Thoracic aorta (tissue), 2 donors: ENCODE data around the gene PDIA4. TPM values are rescaled to one million over a fixed set of nuclear protein-coding genes. Genes with fewer than 3 reads are reported as not detected.

Experiments
- ATAC-seq: fragments of 150-250 bp; one replicate; pipeline ENCODE4 v1.8.0; 2017; ENCODE audit warnings: low read depth; ENCODE audit not compliant: insufficient number of reproducible peaks, low FRiP score
- DNase-seq: peaks from one replicate; pipeline ENCODE4 v3.0.0-alpha.2; 2020; ENCODE audit warnings: low spot score
- H3K27ac ChIP-seq, 2 donors: fragments of 200-600 bp; sonication (generic); 1 replicate in 1 of 2; 2 replicates in 1 of 2; pipeline ENCODE4 v1.5.1; 2016; ENCODE audit warnings: mild to moderate bottlenecking in 2 of 2, moderate library complexity in 2 of 2
- H3K27me3 ChIP-seq: fragments of 200-600 bp; sonication (generic); replicated peaks from 2 replicates; pipeline ENCODE4 v1.6.0; 2016; ENCODE audit warnings: mild to moderate bottlenecking; ENCODE audit not compliant: insufficient read depth
- H3K36me3 ChIP-seq: fragments of 200-600 bp; sonication (generic); one replicate; pipeline ENCODE4 v1.5.1; 2016
- H3K4me1 ChIP-seq, 2 donors: fragments of 200-600 bp; sonication (generic); 1 replicate in 1 of 2; 2 replicates in 1 of 2; pipeline versions ENCODE4 v1.5.1 to v1.6.0; 2016; ENCODE audit warnings: low read depth in 2 of 2, mild to moderate bottlenecking in 1 of 2; ENCODE audit not compliant: control insufficient read depth in 1 of 2
- H3K4me3 ChIP-seq: fragments of 200-600 bp; sonication (generic); 2 replicates; pipeline ENCODE4 v1.5.1; 2016; ENCODE audit warnings: mild to moderate bottlenecking
- H3K9me3 ChIP-seq: fragments of 200-600 bp; sonication (generic); 2 replicates; pipeline ENCODE4 v1.5.1; 2016
- CTCF ChIP-seq: fragments of 200-600 bp; sonication (generic); IDR thresholded peaks from one replicate; pipeline ENCODE4 v1.5.1; 2019; ENCODE audit warnings: antibody characterized with exemption
- total RNA-seq, 2 donors: library from RNA; depleted of rRNA; stranded (reverse); fragments of >200 nt; gene quantifications; one replicate each; pipeline versions ENCODE4 v1.1.0 to v1.2.3, GENCODE V29; 2016

PDIA4 gene
- total RNA-seq, 2 donors from 2014 or later = 81.8 to 87.3 TPM

- ATAC-seq (peak; percentile 60), DNase-seq (no peak)
- H3K9me3 ChIP-seq = no peaks in the 10 kb centered on the region
- H3K27ac ChIP-seq = no peak overlapping the region
- H3K4me3 ChIP-seq = no peak overlapping the region
- no peaks in the 10 kb centered on the region for H3K27me3 ChIP-seq
- peaks cover 23% of the 10 kb centered on the region for H3K36me3 ChIP-seq
- TF ChIP-seq CTCF = peak; percentile 90
- peaks cover 0 to 10% of the 10 kb centered on the region in 2 donors for H3K4me1 ChIP-seq
Measured at GRCh38 chr7:149005427-149006344, 22.6 kb downstream of the PDIA4 start.

- Histone ChIP-seq H3K27ac (no peak overlapping the region), H3K27me3 (no peaks in the 10 kb centered on the region), H3K4me1 (peaks cover 0 to 10% of the 10 kb centered on the region in 2 donors), H3K4me3 (no peak overlapping the region), H3K9me3 (no peaks in the 10 kb centered on the region), H3K36me3 (peaks cover 21% of the 10 kb centered on the region)
- no peak for TF ChIP-seq CTCF
- ATAC-seq = no peak
- DNase-seq = no peak
Measured at GRCh38 chr7:149004405-149005370, 23.6 kb downstream of the PDIA4 start.

- Histone ChIP-seq H3K4me1 (peaks cover 0 to 10% of the 10 kb centered on the region in 2 donors), H3K4me3 (no peak overlapping the region), H3K36me3 (peaks cover 21% of the 10 kb centered on the region), H3K27ac (no peak overlapping the region), H3K27me3 (no peaks in the 10 kb centered on the region), H3K9me3 (no peaks in the 10 kb centered on the region)
- no peak for TF ChIP-seq CTCF
- no peak for ATAC-seq
- no peak for DNase-seq
Measured at GRCh38 chr7:149003560-149004305, 24.6 kb downstream of the PDIA4 start.

GRCh38 chr7:149003018-149003417, 25.3 kb downstream of the PDIA4 start:
- Histone ChIP-seq H3K4me3 (no peak overlapping the region), H3K27me3 (no peaks in the 10 kb centered on the region), H3K4me1 (peaks cover 0 to 10% of the 10 kb centered on the region in 2 donors), H3K36me3 (peaks cover 14% of the 10 kb centered on the region), H3K9me3 (no peaks in the 10 kb centered on the region), H3K27ac (no peak overlapping the region)
- DNase-seq (no peak), ATAC-seq (no peak)
- no peak for TF ChIP-seq CTCF
